ENCODE data around the gene BMP6. TPM values are rescaled to one million over a fixed set of nuclear protein-coding genes. Genes with fewer than 3 reads are reported as not detected.
A peak's percentile ranks its signal among the peaks of the same experiment; 100 is the strongest.

Gene BMP6
- polyA plus RNA-seq, 2 donors = 0.26 to 0.55 TPM

DNA sequence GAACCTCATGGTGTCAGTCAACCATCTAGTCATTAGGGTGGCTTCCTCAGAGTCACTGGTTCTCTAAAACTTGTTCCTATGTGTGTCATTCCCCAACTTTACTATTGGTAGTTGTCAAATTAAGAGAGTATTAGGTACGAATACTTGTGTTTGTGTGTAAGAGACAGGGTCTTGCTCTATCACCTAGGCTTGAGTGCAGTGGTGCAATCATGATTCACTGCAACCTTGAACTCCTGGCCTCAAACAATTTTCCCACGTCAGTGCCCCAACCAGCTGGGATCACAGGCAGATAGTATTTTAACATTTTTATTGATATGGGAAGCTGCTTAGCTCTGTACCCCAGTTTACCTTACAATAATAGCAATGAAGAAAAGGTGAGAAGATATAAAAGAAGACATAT lies 50.6 kb downstream of the BMP6 start:
- no peaks in the 10 kb centered on the region for H3K36me3 ChIP-seq (ENCODE audit: control insufficient read depth in 2 of 2, insufficient read depth in 2 of 2, low read length in 1 of 2)
- H3K4me3 ChIP-seq (ENCODE audit: low read depth in 1 of 2, low read length in 2 of 2) = no peak overlapping the region
- H3K27me3 ChIP-seq (ENCODE audit: control insufficient read depth in 1 of 2, insufficient read depth in 2 of 2, low read length in 2 of 2) = peaks cover 0 to 3% of the 10 kb centered on the region in 2 donors
- WGBS, 2 donors = 74 to 84% methylated on average over 2 of the region's 2 CpGs
- H3K27ac ChIP-seq (ENCODE audit: low read depth in 2 of 2, low read length in 1 of 2) = no peak overlapping the region
- H3K9me3 ChIP-seq (ENCODE audit: control insufficient read depth in 2 of 2, insufficient read depth in 1 of 2, low read depth in 1 of 2, low read length in 1 of 2) = no peaks in the 10 kb centered on the region
- H3K4me1 ChIP-seq (ENCODE audit: control insufficient read depth in 2 of 2, insufficient read depth in 2 of 2, low read length in 1 of 2) = no peaks in the 10 kb centered on the region

- H3K27me3 ChIP-seq (ENCODE audit: control insufficient read depth in 1 of 2, insufficient read depth in 2 of 2, low read length in 2 of 2) = peaks cover 0 to 3% of the 10 kb centered on the region in 2 donors
- no peak overlapping the region for H3K4me3 ChIP-seq (ENCODE audit: low read depth in 1 of 2, low read length in 2 of 2)
- H3K4me1 ChIP-seq (ENCODE audit: control insufficient read depth in 2 of 2, insufficient read depth in 2 of 2, low read length in 1 of 2) = no peaks in the 10 kb centered on the region
- H3K9me3 ChIP-seq (ENCODE audit: control insufficient read depth in 2 of 2, insufficient read depth in 1 of 2, low read depth in 1 of 2, low read length in 1 of 2) = no peaks in the 10 kb centered on the region
- WGBS, 2 donors = 50 to 67% methylated on average over 4 of the region's 4 CpGs
- no peak overlapping the region for H3K27ac ChIP-seq (ENCODE audit: low read depth in 2 of 2, low read length in 1 of 2)
- H3K36me3 ChIP-seq (ENCODE audit: control insufficient read depth in 2 of 2, insufficient read depth in 2 of 2, low read length in 1 of 2) = no peaks in the 10 kb centered on the region
These were observed 51.2 kb downstream of the BMP6 start for GRCh38 chr6:7777074-7777473.

- Histone ChIP-seq H3K27me3 (ENCODE audit: control insufficient read depth in 1 of 2, insufficient read depth in 2 of 2, low read length in 2 of 2) (peaks cover 0 to 3% of the 10 kb centered on the region in 2 donors), H3K4me1 (ENCODE audit: control insufficient read depth in 2 of 2, insufficient read depth in 2 of 2, low read length in 1 of 2) (no peaks in the 10 kb centered on the region), H3K4me3 (ENCODE audit: low read depth in 1 of 2, low read length in 2 of 2) (no peak overlapping the region), H3K36me3 (ENCODE audit: control insufficient read depth in 2 of 2, insufficient read depth in 2 of 2, low read length in 1 of 2) (no peaks in the 10 kb centered on the region), H3K9me3 (ENCODE audit: control insufficient read depth in 2 of 2, insufficient read depth in 1 of 2, low read depth in 1 of 2, low read length in 1 of 2) (no peaks in the 10 kb centered on the region), H3K27ac (ENCODE audit: low read depth in 2 of 2, low read length in 1 of 2) (no peak overlapping the region)
- WGBS, 2 donors = 86 to 89% methylated on average over 6 of the region's 6 CpGs
These were observed 55.3 kb downstream of the BMP6 start for GRCh38 chr6:7781240-7781639.

- Histone ChIP-seq H3K9me3 (ENCODE audit: control insufficient read depth in 2 of 2, insufficient read depth in 1 of 2, low read depth in 1 of 2, low read length in 1 of 2) (no peaks in the 10 kb centered on the region), H3K4me1 (ENCODE audit: control insufficient read depth in 2 of 2, insufficient read depth in 2 of 2, low read length in 1 of 2) (no peaks in the 10 kb centered on the region), H3K36me3 (ENCODE audit: control insufficient read depth in 2 of 2, insufficient read depth in 2 of 2, low read length in 1 of 2) (no peaks in the 10 kb centered on the region), H3K4me3 (ENCODE audit: low read depth in 1 of 2, low read length in 2 of 2) (no peak overlapping the region), H3K27ac (ENCODE audit: low read depth in 2 of 2, low read length in 1 of 2) (no peak overlapping the region), H3K27me3 (ENCODE audit: control insufficient read depth in 1 of 2, insufficient read depth in 2 of 2, low read length in 2 of 2) (no peaks in the 10 kb centered on the region)
- 70 to 79% methylated on average over 6 of the region's 6 CpGs for WGBS, 2 donors
These were observed 58.3 kb downstream of the BMP6 start for GRCh38 chr6:7784248-7784647.

DNA sequence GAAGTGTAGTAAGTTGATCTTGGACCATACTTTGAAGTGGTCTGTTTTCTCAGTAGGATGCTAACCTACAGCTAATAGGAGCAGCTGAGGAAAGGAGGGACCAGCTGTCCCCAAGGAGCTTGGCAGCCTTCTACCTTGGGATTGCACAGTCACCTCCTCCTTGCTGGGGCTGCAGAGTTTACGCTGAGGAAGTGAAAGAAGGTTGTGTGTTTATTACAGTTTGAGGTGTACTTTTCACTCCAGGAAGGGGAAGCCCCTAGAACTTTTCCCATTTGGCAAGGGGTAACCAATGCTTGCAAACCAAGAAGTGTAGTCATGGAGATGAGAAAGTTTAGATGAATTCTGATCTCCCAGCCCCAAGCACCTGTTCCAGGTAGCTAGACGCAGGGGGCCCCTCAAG lies 58.8 kb downstream of the BMP6 start:
- H3K4me1 ChIP-seq (ENCODE audit: control insufficient read depth in 2 of 2, insufficient read depth in 2 of 2, low read length in 1 of 2) = no peaks in the 10 kb centered on the region
- H3K27me3 ChIP-seq (ENCODE audit: control insufficient read depth in 1 of 2, insufficient read depth in 2 of 2, low read length in 2 of 2) = no peaks in the 10 kb centered on the region
- no peaks in the 10 kb centered on the region for H3K9me3 ChIP-seq (ENCODE audit: control insufficient read depth in 2 of 2, insufficient read depth in 1 of 2, low read depth in 1 of 2, low read length in 1 of 2)
- H3K27ac ChIP-seq (ENCODE audit: low read depth in 2 of 2, low read length in 1 of 2) = no peak overlapping the region
- 74 to 83% methylated on average over 2 of the region's 2 CpGs for WGBS, 2 donors
- H3K36me3 ChIP-seq (ENCODE audit: control insufficient read depth in 2 of 2, insufficient read depth in 2 of 2, low read length in 1 of 2) = no peaks in the 10 kb centered on the region
- H3K4me3 ChIP-seq (ENCODE audit: low read depth in 1 of 2, low read length in 2 of 2) = no peak overlapping the region

- no peaks in the 10 kb centered on the region for H3K36me3 ChIP-seq (ENCODE audit: control insufficient read depth in 2 of 2, insufficient read depth in 2 of 2, low read length in 1 of 2)
- H3K9me3 ChIP-seq (ENCODE audit: control insufficient read depth in 2 of 2, insufficient read depth in 1 of 2, low read depth in 1 of 2, low read length in 1 of 2) = no peaks in the 10 kb centered on the region
- H3K4me3 ChIP-seq (ENCODE audit: low read depth in 1 of 2, low read length in 2 of 2) = no peak overlapping the region
- H3K27ac ChIP-seq (ENCODE audit: low read depth in 2 of 2, low read length in 1 of 2) = no peak overlapping the region
- no peaks in the 10 kb centered on the region for H3K27me3 ChIP-seq (ENCODE audit: control insufficient read depth in 1 of 2, insufficient read depth in 2 of 2, low read length in 2 of 2)
- H3K4me1 ChIP-seq (ENCODE audit: control insufficient read depth in 2 of 2, insufficient read depth in 2 of 2, low read length in 1 of 2) = no peaks in the 10 kb centered on the region
- 59 to 67% methylated on average over 7 of the region's 7 CpGs for WGBS, 2 donors
These were observed 59.5 kb downstream of the BMP6 start for GRCh38 chr6:7785243-7786035.

DNA sequence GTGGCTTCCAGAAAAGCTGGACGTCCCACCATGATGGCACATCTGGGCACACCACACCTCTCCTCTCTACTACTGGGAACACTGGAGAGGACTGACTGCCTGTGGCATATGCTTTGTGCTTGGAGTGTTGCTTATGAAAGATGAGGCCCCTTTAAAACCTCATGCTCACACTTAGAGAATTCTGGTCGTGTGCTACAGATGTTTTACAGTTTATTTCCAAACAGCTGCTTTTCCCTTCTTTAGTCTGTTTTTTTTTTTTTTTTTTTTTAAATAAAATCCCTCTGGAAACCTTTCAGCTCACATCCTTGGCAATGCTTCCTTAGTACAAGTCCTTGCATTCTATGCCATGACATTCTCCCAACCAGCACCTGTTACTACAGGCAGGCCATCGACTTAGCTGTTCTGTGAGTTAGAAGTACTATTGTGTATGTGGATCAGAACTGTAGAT lies 60.3 kb downstream of the BMP6 start:
- no peaks in the 10 kb centered on the region for H3K36me3 ChIP-seq (ENCODE audit: control insufficient read depth in 2 of 2, insufficient read depth in 2 of 2, low read length in 1 of 2)
- WGBS, 2 donors = 28 to 35% methylated on average over 3 of the region's 3 CpGs
- no peaks in the 10 kb centered on the region for H3K9me3 ChIP-seq (ENCODE audit: control insufficient read depth in 2 of 2, insufficient read depth in 1 of 2, low read depth in 1 of 2, low read length in 1 of 2)
- H3K27me3 ChIP-seq (ENCODE audit: control insufficient read depth in 1 of 2, insufficient read depth in 2 of 2, low read length in 2 of 2) = no peaks in the 10 kb centered on the region
- H3K4me1 ChIP-seq (ENCODE audit: control insufficient read depth in 2 of 2, insufficient read depth in 2 of 2, low read length in 1 of 2) = no peaks in the 10 kb centered on the region
- H3K27ac ChIP-seq (ENCODE audit: low read depth in 2 of 2, low read length in 1 of 2) = peak overlapping the region in 1 of 2 donors; percentile 81
- H3K4me3 ChIP-seq (ENCODE audit: low read depth in 1 of 2, low read length in 2 of 2) = no peak overlapping the region

DNA sequence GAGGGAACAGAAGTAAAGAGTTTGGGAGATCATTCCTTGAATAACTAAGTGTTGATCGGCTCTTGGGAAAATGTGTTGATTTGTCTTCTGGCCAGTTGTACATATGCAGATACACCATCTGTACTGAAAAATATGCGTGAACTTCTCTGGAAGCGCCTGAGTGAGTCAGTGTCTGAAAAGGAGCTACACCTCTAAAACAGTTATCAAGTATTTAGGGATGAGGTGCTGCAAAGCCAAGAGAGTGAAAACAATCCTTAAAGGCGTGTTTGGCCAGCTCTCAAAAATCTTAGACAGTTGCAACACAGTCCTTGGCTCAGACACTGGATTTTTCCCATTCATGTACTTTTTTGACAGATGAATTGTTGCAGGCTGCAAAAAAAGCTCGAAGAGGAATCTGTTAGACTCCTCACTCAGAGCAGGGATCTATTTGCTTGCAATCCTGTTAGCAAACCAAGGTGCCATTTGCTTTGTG lies 61.3 kb downstream of the BMP6 start:
- Histone ChIP-seq H3K4me3 (ENCODE audit: low read depth in 1 of 2, low read length in 2 of 2) (no peak overlapping the region), H3K36me3 (ENCODE audit: control insufficient read depth in 2 of 2, insufficient read depth in 2 of 2, low read length in 1 of 2) (no peaks in the 10 kb centered on the region), H3K4me1 (ENCODE audit: control insufficient read depth in 2 of 2, insufficient read depth in 2 of 2, low read length in 1 of 2) (no peaks in the 10 kb centered on the region), H3K27me3 (ENCODE audit: control insufficient read depth in 1 of 2, insufficient read depth in 2 of 2, low read length in 2 of 2) (no peaks in the 10 kb centered on the region), H3K27ac (ENCODE audit: low read depth in 2 of 2, low read length in 1 of 2) (no peak overlapping the region), H3K9me3 (ENCODE audit: control insufficient read depth in 2 of 2, insufficient read depth in 1 of 2, low read depth in 1 of 2, low read length in 1 of 2) (no peaks in the 10 kb centered on the region)
- 28 to 46% methylated on average over 5 of the region's 5 CpGs for WGBS, 2 donors

DNA sequence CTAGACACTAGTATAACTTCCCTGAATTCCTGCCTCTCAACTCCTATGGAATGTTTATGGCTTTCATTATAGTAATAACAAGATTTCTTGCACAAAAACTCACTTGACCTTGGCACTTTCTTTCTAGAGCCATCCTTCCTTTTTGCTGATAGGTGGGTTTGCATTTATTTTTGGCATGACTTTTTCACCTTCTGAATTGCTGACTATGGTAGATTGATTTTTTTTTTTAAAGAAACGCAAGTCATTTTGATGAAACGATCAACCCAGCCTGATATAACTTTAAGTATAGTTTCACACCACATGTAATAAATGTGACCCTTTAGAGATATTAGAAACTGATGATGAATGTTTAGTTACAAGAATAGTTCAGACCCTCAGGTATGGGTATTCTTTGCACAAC lies 61.8 kb downstream of the BMP6 start:
- H3K9me3 ChIP-seq (ENCODE audit: control insufficient read depth in 2 of 2, insufficient read depth in 1 of 2, low read depth in 1 of 2, low read length in 1 of 2) = no peaks in the 10 kb centered on the region
- no peaks in the 10 kb centered on the region for H3K4me1 ChIP-seq (ENCODE audit: control insufficient read depth in 2 of 2, insufficient read depth in 2 of 2, low read length in 1 of 2)
- H3K27ac ChIP-seq (ENCODE audit: low read depth in 2 of 2, low read length in 1 of 2) = no peak overlapping the region
- no peaks in the 10 kb centered on the region for H3K27me3 ChIP-seq (ENCODE audit: control insufficient read depth in 1 of 2, insufficient read depth in 2 of 2, low read length in 2 of 2)
- H3K36me3 ChIP-seq (ENCODE audit: control insufficient read depth in 2 of 2, insufficient read depth in 2 of 2, low read length in 1 of 2) = no peaks in the 10 kb centered on the region
- H3K4me3 ChIP-seq (ENCODE audit: low read depth in 1 of 2, low read length in 2 of 2) = no peak overlapping the region
- 76 to 79% methylated on average over 2 of the region's 2 CpGs for WGBS, 2 donors

DNA sequence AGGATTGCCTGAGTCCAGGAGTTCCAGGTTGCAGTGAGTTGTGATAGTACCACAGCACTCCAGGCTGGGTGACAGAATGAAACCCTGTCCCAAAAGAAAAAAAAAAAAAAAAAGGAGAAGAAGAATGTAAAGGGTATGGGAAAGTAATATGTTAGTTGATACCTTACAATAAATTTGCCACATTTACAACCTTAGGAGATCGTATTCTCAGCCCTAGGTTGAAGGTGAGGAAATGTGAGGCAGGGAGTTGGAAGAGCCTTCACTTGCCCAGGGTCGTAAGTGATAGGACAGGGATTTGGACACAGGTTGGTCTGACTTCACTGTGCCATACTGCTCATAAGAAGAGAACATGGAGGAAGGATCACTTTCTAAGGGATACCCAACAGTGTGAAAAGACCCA lies 68.6 kb downstream of the BMP6 start:
- Histone ChIP-seq H3K9me3 (ENCODE audit: control insufficient read depth in 2 of 2, insufficient read depth in 1 of 2, low read depth in 1 of 2, low read length in 1 of 2) (no peaks in the 10 kb centered on the region), H3K36me3 (ENCODE audit: control insufficient read depth in 2 of 2, insufficient read depth in 2 of 2, low read length in 1 of 2) (no peaks in the 10 kb centered on the region), H3K4me1 (ENCODE audit: control insufficient read depth in 2 of 2, insufficient read depth in 2 of 2, low read length in 1 of 2) (no peaks in the 10 kb centered on the region), H3K27me3 (ENCODE audit: control insufficient read depth in 1 of 2, insufficient read depth in 2 of 2, low read length in 2 of 2) (peaks cover 0 to 2% of the 10 kb centered on the region in 2 donors), H3K4me3 (ENCODE audit: low read depth in 1 of 2, low read length in 2 of 2) (no peak overlapping the region), H3K27ac (ENCODE audit: low read depth in 2 of 2, low read length in 1 of 2) (no peak overlapping the region)
- 65 to 82% methylated on average over 2 of the region's 2 CpGs for whole genome bisulfite sequencing, 2 donors
